Transverse colon (tissue), 3 donors: ENCODE results near the gene ARHGAP40.

ENCODE experiments used
- EP300 ChIP-seq: sonication (generic); formaldehyde crosslinking; IDR thresholded peaks from one replicate; pipeline ENCODE4 v1.6.1; 2017; ENCODE audit warnings: antibody characterized with exemption, low read depth
- TF ChIP-seq, protein P1 (sequence below), 5 experiments: fragments of 200-600 bp in 3 of 5; fragments of 450-650 bp in 2 of 5; sonication (generic) in 3 of 5; IDR thresholded peaks; 1 replicate in 2 of 5; 2 replicates in 3 of 5; pipeline ENCODE4 v1.5.1; 2016 to 2017; ENCODE audit warnings: antibody characterized with exemption in 5 of 5, inconsistent platforms in 3 of 5, mild to moderate bottlenecking in 2 of 5, moderate library complexity in 1 of 5

DNA sequence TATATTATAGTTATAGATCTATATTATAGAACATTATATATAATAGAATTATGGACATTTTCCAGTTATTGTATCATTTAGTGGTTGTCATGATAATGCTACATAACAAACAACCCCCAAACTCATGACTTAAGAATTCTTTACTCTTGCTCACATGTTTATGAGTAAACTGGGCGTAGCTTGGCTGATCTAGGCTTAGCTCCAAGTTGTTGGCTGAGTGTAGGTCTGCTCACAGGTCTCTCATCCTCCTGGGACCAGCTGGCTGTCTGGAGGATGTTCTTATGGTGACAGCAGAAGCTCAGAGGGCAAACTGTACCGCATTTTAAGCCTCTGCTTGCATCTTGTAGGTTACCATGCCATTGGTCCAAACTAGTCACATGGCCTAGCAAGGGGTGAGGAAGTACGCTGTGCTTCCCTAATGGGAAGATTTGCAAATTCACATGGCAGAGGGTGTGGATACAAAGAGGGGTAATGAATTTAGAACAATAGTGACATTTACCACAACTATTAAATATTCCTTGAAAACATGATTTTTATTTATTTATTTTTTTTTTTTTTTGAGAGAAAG lies 34.2 kb downstream of the ARHGAP40 start:
- no peak for TF ChIP-seq EP300
- TF ChIP-seq, protein P1, sequence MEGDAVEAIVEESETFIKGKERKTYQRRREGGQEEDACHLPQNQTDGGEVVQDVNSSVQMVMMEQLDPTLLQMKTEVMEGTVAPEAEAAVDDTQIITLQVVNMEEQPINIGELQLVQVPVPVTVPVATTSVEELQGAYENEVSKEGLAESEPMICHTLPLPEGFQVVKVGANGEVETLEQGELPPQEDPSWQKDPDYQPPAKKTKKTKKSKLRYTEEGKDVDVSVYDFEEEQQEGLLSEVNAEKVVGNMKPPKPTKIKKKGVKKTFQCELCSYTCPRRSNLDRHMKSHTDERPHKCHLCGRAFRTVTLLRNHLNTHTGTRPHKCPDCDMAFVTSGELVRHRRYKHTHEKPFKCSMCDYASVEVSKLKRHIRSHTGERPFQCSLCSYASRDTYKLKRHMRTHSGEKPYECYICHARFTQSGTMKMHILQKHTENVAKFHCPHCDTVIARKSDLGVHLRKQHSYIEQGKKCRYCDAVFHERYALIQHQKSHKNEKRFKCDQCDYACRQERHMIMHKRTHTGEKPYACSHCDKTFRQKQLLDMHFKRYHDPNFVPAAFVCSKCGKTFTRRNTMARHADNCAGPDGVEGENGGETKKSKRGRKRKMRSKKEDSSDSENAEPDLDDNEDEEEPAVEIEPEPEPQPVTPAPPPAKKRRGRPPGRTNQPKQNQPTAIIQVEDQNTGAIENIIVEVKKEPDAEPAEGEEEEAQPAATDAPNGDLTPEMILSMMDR (IDR thresholded peaks at IDR 0.05) = no peak
